RWPE2 (cell line): ENCODE data around the gene JADE2.

Experiments used
- ATAC-seq: fragments of 200-7000 bp; cut with Tn5 transposase; 3 replicates; pipeline ENCODE4 v1.9.1; 2021; ENCODE audit warnings: low read depth
- DNase-seq: peaks from one replicate; pipeline ENCODE4 v3.0.0-alpha.2; 2020; ENCODE audit warnings: low spot score
- H3K27ac ChIP-seq: fragments of 450-650 bp; 2 replicates; pipeline ENCODE4 v1.5.1; 2017; ENCODE audit warnings: mild to moderate bottlenecking; ENCODE audit not compliant: poor library complexity, severe bottlenecking
- H3K27me3 ChIP-seq: fragments of 250-450 bp; sonication (Bioruptor Pico); 2 replicates; pipeline ENCODE4 v1.5.1; 2021; ENCODE audit warnings: mild to moderate bottlenecking, moderate library complexity; ENCODE audit not compliant: insufficient read depth, poor library complexity, severe bottlenecking
- H3K36me3 ChIP-seq: fragments of 250-450 bp; sonication (Bioruptor Pico); 2 replicates; pipeline ENCODE4 v1.5.1; 2020; ENCODE audit warnings: low read depth, mild to moderate bottlenecking, moderate library complexity
- H3K4me1 ChIP-seq: fragments of 250-450 bp; sonication (Bioruptor Pico); 2 replicates; pipeline ENCODE4 v1.5.1; 2021; ENCODE audit warnings: mild to moderate bottlenecking, moderate library complexity; ENCODE audit not compliant: insufficient read depth, poor library complexity, severe bottlenecking
- H3K4me3 ChIP-seq: fragments of 250-450 bp; sonication (Bioruptor Pico); 2 replicates; pipeline ENCODE4 v1.5.1; 2021; ENCODE audit warnings: mild to moderate bottlenecking, moderate library complexity; ENCODE audit not compliant: severe bottlenecking
- H3K9me3 ChIP-seq: fragments of 250-450 bp; sonication (Bioruptor Pico); 2 replicates; pipeline ENCODE4 v1.5.1; 2021; ENCODE audit warnings: mild to moderate bottlenecking, moderate library complexity; ENCODE audit not compliant: severe bottlenecking
- TF ChIP-seq, protein P1 (sequence below): fragments of 450-650 bp; IDR thresholded peaks from one replicate; pipeline ENCODE4 v1.5.1; 2017; ENCODE audit warnings: mild to moderate bottlenecking, moderate library complexity; ENCODE audit not compliant: poor library complexity, severe bottlenecking

JADE2 gene

GRCh38 chr5:134536876-134537275, 11.4 kb downstream of the JADE2 start:
- Histone ChIP-seq H3K9me3 (no peaks in the 10 kb centered on the region), H3K27me3 (no peaks in the 10 kb centered on the region), H3K4me1 (no peaks in the 10 kb centered on the region), H3K36me3 (peaks cover 61% of the 10 kb centered on the region), H3K4me3 (no peak overlapping the region), H3K27ac (no peak overlapping the region)
- ATAC-seq (no peak), DNase-seq (no peak)
- TF ChIP-seq, protein P1, sequence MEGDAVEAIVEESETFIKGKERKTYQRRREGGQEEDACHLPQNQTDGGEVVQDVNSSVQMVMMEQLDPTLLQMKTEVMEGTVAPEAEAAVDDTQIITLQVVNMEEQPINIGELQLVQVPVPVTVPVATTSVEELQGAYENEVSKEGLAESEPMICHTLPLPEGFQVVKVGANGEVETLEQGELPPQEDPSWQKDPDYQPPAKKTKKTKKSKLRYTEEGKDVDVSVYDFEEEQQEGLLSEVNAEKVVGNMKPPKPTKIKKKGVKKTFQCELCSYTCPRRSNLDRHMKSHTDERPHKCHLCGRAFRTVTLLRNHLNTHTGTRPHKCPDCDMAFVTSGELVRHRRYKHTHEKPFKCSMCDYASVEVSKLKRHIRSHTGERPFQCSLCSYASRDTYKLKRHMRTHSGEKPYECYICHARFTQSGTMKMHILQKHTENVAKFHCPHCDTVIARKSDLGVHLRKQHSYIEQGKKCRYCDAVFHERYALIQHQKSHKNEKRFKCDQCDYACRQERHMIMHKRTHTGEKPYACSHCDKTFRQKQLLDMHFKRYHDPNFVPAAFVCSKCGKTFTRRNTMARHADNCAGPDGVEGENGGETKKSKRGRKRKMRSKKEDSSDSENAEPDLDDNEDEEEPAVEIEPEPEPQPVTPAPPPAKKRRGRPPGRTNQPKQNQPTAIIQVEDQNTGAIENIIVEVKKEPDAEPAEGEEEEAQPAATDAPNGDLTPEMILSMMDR: no peak

DNA sequence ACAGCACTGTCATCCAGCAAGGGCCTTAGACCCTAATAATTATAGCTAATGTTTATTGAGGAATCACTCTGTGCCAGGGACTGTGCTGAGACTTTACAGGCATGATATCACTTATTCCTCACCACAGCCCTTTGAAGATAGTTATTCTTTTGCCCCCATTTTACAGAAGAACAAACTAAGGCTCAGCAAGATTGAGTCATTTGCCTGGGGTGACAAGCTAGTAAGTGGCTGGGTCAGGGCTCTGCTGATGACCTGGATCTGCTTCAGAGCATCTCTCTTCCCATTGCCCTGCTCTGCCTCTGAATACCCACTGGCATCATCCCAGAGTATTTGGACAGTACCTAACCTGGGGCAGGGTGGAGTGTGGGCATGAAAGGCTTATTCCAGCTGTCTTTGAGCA, 11.8 kb downstream of the JADE2 start:
- TF ChIP-seq, protein P1: no peak
- Histone ChIP-seq H3K36me3 (peaks cover 65% of the 10 kb centered on the region), H3K4me1 (no peaks in the 10 kb centered on the region), H3K27me3 (no peaks in the 10 kb centered on the region), H3K9me3 (no peaks in the 10 kb centered on the region), H3K27ac (no peak overlapping the region), H3K4me3 (no peak overlapping the region)
- ATAC-seq (no peak), DNase-seq (no peak)

DNA sequence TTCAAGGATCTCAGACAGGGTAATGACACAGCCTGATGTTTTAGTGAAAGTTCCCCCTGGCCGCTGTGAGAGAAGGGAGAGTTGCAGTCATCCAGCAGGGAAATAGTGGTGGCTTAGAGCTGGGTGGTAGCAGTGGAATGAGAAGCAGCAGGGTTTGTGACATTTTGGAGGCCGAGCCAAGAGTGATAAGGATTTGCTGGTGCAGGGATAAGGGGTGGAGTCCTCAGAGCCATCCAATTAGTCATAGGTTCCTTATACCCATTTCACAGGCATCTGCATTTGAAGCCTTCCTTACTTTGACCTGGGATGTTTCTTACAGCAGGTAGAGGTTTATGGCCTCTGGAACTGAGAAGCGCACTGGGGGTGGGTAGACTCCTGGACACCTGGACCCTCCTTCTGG, 12.8 kb downstream of the JADE2 start:
- Histone ChIP-seq H3K36me3 (peaks cover 67% of the 10 kb centered on the region), H3K27me3 (no peaks in the 10 kb centered on the region), H3K9me3 (no peaks in the 10 kb centered on the region), H3K4me1 (no peaks in the 10 kb centered on the region), H3K27ac (no peak overlapping the region), H3K4me3 (no peak overlapping the region)
- DNase-seq: no peak
- no peak for ATAC-seq
- TF ChIP-seq, protein P1: no peak

DNA sequence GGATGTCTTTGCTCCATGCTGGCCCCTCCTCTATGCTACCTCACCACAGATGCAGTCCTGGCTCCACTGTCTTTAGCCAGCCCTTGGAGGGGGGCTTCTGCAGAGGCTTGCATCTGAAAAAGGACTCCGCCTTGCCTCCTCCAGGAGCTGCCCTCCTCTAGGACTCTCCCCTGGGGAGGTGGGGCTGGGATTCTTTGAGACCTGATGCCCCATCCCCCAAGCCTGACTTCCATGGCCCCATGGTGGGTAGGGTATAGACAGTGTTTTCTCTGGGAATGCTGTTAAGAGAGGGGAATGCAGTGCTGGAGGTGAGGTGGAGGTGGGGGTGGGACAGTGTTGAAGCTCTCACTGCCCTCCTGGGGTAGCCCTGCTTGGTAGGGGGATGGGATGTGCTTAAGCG, 14.3 kb downstream of the JADE2 start:
- Histone ChIP-seq H3K9me3 (no peaks in the 10 kb centered on the region), H3K27ac (no peak overlapping the region), H3K4me1 (no peaks in the 10 kb centered on the region), H3K4me3 (no peak overlapping the region), H3K27me3 (no peaks in the 10 kb centered on the region), H3K36me3 (peaks cover 82% of the 10 kb centered on the region)
- DNase-seq: no peak
- TF ChIP-seq, protein P1: no peak
- ATAC-seq: no peak

- ATAC-seq (no peak), DNase-seq (no peak)
- Histone ChIP-seq H3K27ac (no peak overlapping the region), H3K9me3 (no peaks in the 10 kb centered on the region), H3K4me3 (no peak overlapping the region), H3K4me1 (no peaks in the 10 kb centered on the region), H3K27me3 (no peaks in the 10 kb centered on the region), H3K36me3 (peaks cover 87% of the 10 kb centered on the region)
- TF ChIP-seq, protein P1: no peak
These were observed 15.6 kb downstream of the JADE2 start for GRCh38 chr5:134540747-134541733.
